HG02981 (cell line): Measurements from ENCODE around the gene VSIG1.

Source experiments
- ATAC-seq: cut with Tn5 transposase; IDR thresholded peaks from one replicate; pipeline ENCODE4 v1.9.1; 2021; ENCODE audit warnings: mild to moderate bottlenecking, moderate library complexity; ENCODE audit not compliant: unreplicated experiment

Gene VSIG1

DNA sequence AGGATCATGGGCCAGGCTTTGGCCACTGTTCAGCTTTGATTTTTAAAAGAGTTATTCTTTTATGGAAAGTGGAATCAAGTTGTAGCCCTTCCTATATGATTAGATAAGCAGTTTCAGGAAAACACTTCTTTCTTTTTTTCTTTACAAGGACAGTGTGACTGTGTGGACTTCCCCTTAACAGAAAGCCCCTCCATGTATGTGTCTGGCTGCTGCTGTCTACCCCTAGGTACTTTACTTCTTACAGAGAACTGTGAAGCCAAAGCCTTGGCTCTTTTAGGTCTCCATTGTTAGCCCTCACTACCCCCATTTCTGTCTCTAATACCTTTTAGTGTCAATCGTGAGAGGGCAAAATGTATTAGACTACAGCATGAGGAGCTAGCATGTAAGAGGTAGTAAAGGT is 19.1 kb downstream of the VSIG1 start:
- ATAC-seq = no peak

DNA sequence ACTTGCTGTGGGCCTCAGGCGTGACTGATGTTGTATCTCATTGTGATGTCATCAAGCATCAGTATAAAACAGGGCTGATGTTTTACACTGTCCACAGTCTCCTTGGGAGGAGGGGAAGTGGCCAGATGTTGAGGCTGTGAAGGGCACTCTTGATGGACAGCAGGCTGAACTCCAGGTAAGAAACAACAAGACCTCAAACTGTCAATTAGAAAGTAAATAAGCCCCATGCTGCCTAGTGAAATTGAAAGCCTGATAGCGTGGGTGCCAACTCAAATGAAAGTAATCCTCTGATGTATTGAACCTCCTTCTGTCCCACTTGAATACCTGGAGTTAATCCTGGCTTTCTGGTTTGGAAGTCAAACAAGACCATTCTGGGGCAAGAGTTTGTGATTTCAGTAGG is 19.7 kb downstream of the VSIG1 start:
- ATAC-seq = no peak

- ATAC-seq = no peak
Measured at GRCh38 chrX:108068121-108068520, 23.3 kb downstream of the VSIG1 start.

- ATAC-seq = no peak
Measured at GRCh38 chrX:108070891-108071290, 26.0 kb downstream of the VSIG1 start.

GRCh38 chrX:108071578-108071977 is 26.7 kb downstream of the VSIG1 start:
- no peak for ATAC-seq

- no peak for ATAC-seq
Measured at GRCh38 chrX:108072746-108073145, 27.9 kb downstream of the VSIG1 start.

DNA sequence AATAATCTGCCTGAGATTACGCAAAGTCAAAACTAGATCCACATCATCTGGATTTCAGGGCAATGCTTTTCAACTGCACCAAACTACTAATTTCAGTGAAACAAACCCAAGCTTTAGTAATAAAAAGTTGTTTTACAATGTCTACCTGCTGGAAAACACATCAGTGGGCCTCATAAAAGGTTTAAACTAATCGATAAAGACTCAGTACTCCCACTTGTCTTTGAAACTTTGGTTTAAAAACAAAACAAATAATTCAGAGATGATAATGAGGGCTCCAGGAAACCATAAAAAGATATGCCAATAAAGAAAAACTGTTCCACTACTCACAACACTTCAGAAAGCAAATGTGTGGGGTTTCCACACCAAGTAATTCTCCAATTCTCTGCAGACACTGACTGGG is 36.2 kb downstream of the VSIG1 start:
- no peak for ATAC-seq

- ATAC-seq = no peak
Measured at GRCh38 chrX:108087792-108088191, 42.9 kb downstream of the VSIG1 start.

DNA sequence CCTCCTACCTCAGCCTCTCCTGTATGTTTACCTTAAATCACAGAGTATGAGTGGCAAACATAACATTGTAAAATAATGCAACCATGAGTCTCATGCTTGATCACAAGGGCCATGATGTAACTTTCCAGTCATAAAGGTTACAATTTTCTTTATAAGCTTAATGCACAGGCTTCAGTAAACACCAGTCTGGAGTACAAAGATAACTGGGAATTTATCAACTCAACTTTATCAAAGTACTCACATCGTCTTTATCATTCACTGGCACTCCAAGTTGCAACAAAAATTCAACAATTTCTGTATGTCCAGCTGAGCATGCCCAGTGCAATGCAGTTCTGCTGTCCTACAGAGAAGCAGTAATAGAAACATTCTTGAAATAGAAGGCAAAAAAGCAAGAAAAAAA is 43.6 kb downstream of the VSIG1 start:
- no peak for ATAC-seq

- no peak for ATAC-seq
Measured at GRCh38 chrX:108090491-108091263, 45.8 kb downstream of the VSIG1 start.

DNA sequence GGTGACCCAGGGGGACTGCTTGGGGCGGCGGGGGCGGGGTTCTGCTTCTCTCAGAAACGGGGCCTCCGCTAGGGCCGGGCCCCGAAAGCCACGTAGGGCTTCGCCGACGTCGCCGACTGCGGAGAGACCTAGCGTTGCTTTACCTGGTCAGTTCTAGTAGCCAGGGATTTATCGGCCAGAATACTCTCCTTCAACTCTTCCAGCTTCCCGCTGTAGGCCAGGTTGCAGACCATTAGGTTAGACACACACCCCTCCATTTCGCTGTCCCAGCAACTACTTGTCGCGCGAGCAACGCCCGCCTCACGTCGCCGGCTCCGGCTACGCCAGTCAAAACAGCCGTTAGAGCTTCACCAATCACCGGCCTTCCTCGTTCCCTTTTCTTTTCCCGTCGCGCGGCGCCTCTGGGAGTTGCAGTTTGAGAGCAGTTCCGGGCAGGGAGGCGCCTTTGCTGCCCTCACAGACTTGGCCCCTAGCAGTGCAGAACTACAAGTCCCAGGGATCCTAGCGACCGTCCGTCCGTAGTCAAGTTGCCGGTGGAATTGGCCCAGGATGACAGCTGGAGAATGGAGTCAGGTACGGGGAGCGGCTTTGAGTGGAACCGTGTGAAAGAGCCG is 46.5 kb downstream of the VSIG1 start, which contains the start of the genes ATG4A and PSMD10:
Gene ATG4A, plus strand, starts transcription at position 515 of the 614 bp plus-strand sequence. Its CDS starts 49 bp downstream, at position 564.
Gene PSMD10, minus strand, starts transcription at position 279 of the 614 bp plus-strand sequence. Its CDS starts 22 bp downstream, at position 257.
- ATAC-seq = peak; percentile 94

DNA sequence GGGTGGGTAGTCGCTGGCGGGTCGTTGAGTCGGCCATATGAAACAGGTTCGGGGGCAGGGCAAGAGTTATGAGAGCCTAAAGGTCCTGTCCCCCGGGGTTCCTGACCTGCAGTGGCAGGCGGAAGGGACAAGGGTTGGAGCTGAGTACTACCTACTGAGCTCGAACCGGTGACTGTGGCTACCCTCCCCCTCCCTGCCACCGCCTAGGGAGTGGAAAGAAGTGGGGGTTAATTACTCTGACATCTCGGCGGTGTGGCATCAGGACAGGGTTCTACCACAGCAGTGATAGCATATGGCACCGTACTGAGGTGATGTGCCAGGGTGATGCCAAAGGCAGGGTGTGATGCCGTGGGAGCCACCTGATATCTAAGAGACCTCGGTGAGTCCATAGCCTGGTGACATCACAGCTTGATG is 47.0 kb downstream of the VSIG1 start:
- peak; percentile 37 for ATAC-seq

- ATAC-seq = no peak
Measured at GRCh38 chrX:108097380-108097779, 52.5 kb downstream of the VSIG1 start.

- no peak for ATAC-seq
Measured at GRCh38 chrX:108105473-108105872, 60.6 kb downstream of the VSIG1 start.

- ATAC-seq = no peak
Measured at GRCh38 chrX:108114541-108114940, 69.7 kb downstream of the VSIG1 start.

- no peak for ATAC-seq
Measured at GRCh38 chrX:108117988-108118387, 73.1 kb downstream of the VSIG1 start.

- ATAC-seq = no peak
Measured at GRCh38 chrX:108121291-108121690, 76.4 kb downstream of the VSIG1 start.

DNA sequence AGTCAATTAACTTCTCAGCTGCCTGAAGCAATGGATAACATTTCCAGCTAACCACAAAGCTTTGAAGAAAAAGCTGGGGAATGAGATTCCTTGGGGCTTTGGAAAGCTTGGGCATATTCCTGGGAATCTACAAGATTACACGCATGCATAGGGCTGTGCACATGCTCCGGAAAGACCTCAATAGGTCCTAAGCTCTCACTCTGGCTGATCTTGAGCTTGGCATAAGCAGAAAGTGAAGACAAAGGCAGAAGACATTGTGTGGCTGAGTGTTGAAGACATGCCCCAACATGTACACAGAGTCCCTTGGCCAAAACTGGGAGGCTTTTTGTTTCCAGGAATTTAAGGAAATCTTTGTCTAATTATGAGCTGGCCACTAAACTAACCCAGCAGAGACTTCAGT is 77.9 kb downstream of the VSIG1 start:
- ATAC-seq = no peak

DNA sequence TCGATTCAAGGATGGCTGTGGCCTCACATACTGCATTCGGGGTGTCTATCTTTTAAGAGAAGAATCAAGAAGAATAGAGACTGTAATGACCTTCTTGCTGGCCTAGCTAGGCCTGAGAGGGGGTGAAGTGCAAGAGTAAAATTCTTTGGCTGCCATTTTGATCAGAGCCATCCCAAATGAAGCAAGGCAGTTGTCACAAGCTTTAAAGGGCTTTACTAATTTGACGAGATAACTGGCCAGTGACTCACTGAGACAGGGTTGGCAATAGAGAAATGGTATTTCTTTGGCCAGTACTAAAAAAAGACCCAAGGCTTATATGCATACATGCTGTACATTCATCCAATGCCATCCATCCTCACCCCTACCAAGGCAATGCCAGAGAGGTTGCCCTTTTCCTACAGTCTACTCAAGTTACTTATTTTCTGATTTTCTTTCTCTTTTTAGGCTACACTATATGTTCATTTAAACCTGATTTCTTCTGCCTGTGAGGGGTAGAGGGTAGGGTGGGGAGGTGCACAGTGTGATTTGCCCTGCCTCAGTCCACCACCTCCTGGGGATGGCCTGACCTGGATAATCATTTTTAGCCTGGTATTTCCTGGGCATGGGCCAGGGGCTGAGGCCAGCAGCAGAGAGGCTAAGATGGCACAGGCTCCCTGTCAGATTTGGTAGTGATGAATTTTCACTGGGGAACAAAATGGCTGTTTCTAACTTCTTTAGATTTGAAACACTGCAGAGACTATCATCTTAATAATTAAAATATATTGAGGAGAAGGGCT is 78.9 kb downstream of the VSIG1 start:
- ATAC-seq = no peak

DNA sequence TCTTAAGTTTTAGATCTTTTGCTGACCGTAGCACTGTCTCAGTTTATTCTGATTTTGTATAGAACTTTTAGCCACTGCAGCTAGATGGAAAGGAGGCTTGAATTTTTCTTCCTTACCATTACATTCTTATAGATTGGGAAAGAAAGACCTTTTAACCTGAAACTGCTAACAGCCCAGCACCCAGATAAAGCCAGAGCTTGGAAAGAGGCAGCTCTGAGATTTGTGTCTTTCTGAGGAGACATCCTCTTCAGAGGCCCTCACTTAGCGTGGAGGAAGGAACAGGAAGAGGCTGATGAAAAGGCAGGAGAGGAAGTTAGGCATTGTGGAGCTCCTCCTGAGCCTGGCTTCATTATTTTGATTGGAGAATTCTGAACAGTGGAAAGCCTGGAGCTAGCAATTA is 81.8 kb downstream of the VSIG1 start:
- no peak for ATAC-seq

- ATAC-seq = no peak
Measured at GRCh38 chrX:108127152-108127551, 82.3 kb downstream of the VSIG1 start.
